GM19328 (cell line): ENCODE measurements around the gene WDPCP.
"Not testable (repeated sequence)": the region's sequence is repeated elsewhere in the genome, so short reads cannot be mapped to it uniquely, and the experiment has no call there.

Experiments used
- ATAC-seq: cut with Tn5 transposase; IDR thresholded peaks from one replicate; pipeline ENCODE4 v1.9.1; 2021; ENCODE audit warnings: mild to moderate bottlenecking, moderate library complexity; ENCODE audit not compliant: unreplicated experiment

Gene WDPCP, protein sequence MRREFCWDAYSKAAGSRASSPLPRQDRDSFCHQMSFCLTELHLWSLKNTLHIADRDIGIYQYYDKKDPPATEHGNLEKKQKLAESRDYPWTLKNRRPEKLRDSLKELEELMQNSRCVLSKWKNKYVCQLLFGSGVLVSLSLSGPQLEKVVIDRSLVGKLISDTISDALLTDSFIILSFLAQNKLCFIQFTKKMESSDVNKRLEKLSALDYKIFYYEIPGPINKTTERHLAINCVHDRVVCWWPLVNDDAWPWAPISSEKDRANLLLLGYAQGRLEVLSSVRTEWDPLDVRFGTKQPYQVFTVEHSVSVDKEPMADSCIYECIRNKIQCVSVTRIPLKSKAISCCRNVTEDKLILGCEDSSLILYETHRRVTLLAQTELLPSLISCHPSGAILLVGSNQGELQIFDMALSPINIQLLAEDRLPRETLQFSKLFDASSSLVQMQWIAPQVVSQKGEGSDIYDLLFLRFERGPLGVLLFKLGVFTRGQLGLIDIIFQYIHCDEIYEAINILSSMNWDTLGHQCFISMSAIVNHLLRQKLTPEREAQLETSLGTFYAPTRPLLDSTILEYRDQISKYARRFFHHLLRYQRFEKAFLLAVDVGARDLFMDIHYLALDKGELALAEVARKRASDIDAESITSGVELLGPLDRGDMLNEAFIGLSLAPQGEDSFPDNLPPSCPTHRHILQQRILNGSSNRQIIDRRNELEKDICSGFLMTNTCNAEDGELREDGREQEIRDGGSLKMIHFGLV

DNA sequence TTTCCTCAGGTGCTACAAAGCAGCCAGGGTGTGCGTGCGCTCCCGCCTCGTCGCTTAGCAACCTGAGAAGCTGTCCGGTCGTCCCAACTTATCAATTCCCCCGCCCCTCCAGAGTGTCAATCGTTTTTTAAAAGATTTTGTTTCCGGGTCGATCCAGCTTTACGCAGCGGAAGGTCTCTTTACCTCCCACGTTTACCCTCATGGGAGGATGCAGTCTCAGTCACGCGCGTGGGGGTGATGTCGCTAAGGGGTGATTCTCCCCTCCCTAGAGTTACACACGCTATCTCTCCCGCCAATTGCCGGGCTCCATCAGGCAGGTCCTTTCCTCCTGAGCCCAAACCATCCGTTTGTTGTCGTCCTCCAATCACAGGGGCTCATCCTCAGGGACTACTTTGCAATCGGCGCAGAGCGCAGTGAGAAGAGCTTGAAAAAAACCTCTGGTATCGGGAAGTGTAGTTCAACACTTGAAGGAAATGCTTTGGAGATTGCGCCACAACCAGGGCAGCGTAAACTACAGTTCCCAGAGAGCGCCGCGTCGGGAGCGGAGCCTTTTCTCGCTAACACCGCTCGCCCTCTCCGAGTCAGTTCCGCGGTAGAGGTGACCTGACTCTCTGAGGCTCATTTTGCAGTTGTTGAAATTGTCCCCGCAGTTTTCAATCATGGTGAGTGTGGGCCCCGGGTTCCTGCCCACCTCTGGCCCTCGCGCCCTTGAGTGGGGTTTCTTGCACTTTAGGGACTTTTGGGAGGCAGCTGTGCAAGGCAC, at the start of gene WDPCP, which contains the start of gene MDH1:
WDPCP (minus strand) TSS at position 93 of the 763 bp plus-strand sequence. CDS start 206 bp downstream, outside the sequence.
MDH1 (plus strand) TSS at position 579 of the 763 bp plus-strand sequence; CDS start at position 660, 81 bp downstream.
- peak; percentile 77 for ATAC-seq

DNA sequence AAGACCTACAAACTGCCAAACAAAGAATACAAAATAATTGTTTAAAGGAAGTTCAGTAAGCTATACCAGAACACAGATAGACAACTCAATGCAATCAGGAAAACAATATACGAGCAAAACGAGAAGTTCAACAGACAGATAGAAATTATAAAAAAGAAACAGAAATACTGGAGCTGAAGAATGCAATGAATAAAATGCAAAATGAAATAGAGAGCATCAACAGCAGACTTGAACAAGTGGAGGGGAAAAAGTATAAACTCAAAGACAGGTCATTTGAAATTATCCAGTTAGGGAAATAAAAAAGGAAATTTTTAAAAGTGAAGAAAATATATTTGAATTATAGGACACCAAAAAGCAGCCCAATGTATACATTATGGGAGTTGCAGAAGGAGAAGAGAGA, 44.1 kb upstream of the WDPCP start:
- no peak for ATAC-seq

DNA sequence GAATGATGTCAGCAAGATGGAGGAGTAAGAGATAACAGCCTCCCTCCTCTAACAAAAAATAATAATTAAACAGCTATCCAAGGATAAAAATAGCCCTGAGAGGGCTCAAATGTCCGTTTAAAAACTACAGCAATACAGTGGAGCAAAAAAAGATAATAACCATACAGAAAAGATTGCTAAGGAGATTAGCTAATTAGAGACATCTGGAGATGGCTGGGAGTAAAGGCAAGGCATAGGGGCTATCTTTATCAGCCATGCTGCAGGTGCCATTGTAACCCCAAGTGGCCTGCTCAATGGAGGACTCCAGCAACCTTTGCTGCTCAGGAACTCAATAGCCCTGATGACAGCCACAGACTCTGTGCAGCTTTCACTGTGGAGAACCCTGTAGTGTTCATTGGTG, 43.2 kb upstream of the WDPCP start:
- no peak for ATAC-seq

DNA sequence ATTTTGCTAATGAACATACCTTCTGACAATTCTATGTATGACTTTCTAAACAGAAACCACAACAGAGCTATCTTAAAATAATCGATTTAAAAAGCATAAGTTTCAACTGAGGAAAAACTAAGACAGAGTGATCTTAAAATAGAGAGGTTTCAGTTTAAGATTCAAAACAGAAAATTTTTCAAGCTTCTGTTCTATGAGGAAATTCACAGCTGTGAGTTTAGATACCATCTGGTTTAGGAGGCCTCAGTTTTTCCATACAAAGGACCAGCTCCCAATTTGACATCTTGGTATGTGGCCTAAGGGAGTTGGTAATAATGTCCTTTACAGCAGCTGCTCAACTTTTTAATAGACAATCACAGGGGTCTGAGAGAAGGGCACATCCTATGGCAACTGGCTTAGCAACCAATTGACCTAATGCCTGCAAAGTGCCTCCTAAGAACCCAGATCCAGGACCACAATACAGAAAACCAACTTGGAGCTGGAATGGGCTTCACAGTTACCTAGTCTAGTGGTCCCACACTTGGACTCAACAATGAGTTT, 40.2 kb upstream of the WDPCP start:
- no peak for ATAC-seq

DNA sequence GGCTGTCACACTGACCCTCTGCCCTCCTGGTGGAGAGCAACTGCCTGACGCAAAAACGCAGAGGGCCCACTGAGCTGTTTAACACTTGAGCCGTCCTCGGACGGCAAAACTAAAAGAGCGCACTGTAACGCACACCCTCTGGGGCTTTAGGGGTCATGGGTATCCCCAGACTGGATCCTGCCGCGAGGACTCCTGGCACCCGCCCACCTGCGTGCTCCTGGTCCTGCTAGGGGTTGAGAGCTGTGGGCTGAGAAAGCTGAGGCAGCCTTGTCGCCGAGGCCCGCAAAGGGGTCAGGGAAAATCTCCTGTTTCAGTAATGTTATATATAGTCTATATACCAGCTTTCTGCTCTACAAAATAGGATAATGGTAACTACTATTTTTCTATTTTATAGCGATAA, 39.6 kb upstream of the WDPCP start:
- no peak for ATAC-seq

DNA sequence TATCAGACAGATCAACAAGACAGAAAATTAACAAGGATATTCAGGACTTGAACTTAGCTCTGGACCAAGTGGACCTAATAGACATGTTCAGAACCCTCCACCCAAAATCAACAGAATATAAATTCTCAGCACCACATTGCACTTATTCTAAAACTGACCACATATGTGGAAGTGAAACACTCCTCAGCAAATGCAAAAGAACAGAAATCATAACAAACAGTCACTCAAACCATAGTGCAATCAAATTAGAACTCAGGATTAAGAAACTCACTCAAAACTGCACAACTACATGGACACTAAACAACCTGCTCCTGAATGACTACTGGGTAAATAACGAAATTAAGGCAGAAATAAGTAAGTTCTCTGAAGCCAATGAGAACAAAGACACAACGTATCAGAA, 35.5 kb upstream of the WDPCP start:
- not testable (repeated sequence) for ATAC-seq

DNA sequence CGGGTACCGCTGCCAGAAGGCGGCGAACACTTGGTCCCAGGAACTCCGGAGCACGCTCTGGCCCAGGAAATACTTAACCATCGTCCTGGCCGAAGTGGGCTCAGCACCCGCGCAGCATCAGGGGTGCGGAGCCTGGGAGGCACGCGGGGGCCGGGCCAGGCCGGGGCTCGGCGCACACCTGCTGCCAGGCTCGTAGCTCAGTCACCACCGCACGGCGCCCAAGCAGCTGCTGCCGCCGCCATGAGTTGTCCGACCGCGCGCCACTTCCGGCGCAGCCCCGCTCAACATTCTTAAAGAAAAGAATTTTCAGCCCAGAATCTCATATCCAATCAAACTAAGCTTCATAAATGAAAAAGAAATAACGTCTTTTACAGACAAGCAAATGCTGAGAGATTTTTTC, 34.5 kb upstream of the WDPCP start:
- no peak for ATAC-seq

DNA sequence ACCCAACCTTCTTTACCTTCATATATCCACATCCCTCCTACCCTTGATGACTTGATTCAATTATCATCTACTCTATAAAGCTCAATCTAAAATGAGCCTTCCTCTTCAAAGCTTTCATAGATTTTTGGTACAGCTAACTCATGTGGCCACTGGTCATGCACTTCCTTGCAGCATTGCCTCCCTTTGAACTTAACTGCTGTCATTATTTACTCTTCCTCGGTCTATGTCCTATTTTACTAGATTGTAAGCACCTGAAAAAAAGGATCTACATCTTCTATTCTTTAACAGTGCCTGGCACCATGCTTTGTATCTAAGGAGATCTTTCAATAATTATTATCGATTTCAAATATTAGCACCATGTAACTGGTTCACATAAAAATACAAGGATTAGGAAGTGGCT, 31.1 kb upstream of the WDPCP start:
- ATAC-seq, result no peak

DNA sequence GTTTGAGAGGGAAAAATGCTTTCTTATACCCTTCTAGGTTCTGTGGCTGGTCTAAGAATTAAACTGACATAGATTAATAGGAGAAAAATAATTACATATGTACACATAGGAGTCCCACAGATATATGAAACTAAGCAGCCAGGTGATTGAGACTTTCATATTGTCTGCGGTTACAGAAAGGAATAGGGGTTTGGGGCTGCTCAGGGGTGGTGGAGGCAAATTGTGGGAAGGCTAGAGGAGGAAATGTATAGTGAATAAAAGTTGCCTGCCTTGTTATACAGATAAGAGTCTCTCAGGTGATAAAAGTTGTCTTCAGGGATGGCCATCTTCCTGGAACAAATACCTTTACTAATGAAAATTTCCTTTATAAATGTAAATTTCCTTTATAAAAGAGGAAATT, 29.1 kb upstream of the WDPCP start:
- no peak for ATAC-seq

DNA sequence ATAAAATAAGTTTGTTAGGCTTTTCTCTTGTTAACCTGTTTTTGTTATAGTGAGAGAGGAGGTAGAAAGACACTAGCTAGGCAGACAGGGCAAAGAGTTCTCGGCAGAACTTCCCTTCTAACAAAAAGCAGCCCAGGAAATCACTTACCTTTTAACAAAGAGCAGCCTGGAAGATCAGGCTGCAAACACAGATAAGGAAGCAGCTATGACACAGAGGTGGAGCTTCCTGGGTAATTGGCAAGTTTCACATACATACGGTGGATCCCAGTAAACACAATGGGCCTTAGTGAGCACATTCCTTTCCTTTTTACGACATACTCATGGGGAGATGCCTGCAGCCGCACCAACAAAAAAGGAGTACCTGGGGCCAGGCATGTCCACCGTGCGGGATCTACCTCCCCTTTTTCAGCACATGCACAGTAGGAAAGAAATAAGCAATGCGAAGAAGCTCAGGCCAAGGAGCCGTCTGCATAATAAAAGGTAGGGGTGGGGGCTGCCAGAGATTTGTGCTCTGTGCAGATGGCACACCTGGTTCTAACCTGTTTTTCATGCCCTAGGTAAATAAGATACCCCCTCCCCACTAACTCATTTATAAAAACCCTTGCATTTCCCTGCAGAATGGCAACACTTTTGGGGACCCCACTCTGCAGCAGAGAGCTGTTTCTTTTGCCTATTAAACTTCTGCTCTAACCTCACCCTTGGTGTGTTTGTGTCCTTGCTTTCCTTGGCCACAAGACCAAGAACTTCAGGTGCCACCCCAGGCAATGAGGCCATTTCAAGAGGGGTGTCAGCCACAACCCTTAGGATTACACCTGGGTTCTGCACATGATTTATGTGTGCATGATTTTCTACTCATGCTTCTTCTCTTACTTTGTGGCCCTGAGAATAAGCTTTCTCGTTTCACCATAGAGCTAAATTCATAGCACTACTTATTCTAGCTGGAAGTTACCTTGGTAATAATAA, 27.0 kb upstream of the WDPCP start:
- ATAC-seq, result no peak

DNA sequence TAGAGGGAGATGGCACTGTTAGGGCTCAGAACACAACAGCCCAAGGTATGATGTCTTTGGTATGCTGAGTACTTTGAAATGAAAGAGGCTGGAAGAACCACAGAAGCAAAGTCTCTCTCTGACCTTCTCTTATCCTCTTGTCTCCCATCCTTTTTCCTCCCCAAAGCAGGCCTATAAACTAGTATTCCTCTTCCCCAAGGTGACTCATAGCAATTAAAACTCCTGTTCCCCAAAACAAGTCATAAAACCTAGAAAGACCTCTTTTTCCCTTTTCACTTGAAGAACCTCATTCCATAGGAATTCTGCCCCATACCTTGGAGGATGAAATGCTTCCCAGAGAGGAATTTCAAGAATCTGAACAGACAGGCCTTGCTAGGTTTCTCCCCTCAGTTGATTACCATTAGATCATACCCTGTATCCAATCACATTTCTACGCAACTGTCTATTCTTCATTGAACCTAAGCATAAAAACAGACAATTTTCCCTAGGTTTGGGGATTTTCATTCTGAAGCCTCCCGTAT, 26.2 kb upstream of the WDPCP start:
- no peak for ATAC-seq

DNA sequence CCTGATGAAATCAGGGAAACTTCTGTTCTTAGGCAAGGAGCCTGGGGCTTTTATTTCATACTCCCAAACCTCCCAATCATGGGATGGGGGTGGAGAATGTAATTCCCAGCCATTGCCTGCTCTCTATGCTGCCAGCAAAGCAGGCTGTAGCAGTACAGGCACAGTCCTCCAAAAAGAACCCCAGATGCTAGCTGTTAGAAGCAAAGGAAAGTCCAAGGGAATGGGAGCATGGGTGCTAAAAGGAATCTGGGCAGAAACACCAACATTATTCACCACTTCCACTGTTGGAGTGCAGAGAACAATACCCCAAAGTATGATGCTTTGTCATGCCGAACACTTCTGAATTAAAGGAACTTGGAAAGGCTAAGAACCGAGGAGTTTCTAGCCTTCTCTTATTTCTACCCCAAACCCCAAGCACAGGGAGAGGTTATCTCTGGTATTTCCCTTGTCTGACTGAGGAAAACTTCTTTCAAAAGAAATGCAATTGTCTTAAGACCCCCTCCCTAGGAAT, 25.2 kb upstream of the WDPCP start:
- no peak for ATAC-seq

DNA sequence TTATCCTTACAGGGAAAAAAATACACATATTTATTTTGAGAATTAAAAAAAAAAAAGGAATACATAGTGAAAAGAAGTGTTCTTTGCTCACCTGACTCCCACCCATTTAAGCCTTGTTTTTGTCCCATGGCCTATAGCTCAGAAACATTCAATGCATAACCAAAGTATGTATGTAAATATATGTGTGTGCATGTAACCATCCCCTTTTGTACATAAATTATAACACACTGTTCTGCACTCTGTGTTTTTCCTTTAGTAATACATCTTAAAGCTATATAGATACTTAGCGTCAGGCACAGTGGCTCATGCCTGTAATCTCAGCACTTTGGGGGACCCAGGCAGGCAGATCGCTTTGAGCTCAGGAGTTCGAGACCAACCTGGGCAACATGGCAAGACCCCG, 22.2 kb upstream of the WDPCP start:
- no peak for ATAC-seq

DNA sequence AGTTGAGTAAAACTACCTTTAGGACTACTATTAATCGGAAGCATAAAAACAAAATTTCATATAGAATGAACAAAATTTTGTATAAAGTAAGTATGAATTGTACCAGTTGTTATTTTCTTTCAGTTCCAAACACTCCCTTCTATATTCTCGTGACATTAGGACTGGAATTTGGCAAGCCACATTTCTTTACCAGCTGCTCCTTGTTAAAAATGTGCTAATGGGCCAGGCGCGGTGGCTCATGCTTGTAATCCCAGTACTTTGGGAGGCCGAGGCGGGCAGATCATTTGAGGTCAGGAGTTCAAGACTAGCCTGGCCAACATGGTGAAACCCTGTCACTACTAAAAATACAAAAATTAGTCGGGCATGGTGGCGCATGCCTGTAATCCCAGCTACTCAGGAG, 20.6 kb upstream of the WDPCP start:
- not testable (repeated sequence) for ATAC-seq

DNA sequence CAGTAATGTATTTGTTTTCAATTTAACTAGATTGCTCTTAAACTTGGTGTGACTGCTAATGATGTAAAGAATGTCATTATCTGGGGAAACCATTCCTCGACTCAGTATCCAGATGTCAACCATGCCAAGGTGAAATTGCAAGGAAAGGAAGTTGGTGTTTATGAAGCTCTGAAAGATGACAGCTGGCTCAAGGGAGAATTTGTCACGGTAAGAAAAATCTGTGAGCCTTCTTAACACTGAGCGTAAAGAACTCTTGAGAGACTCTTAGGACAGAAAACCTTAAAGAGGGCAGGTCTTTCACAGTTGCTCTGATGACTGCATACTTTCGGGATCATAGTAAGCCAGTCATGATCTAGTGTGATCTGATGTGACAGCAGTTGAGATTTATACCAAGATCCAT, 16.4 kb upstream of the WDPCP start:
- no peak for ATAC-seq

DNA sequence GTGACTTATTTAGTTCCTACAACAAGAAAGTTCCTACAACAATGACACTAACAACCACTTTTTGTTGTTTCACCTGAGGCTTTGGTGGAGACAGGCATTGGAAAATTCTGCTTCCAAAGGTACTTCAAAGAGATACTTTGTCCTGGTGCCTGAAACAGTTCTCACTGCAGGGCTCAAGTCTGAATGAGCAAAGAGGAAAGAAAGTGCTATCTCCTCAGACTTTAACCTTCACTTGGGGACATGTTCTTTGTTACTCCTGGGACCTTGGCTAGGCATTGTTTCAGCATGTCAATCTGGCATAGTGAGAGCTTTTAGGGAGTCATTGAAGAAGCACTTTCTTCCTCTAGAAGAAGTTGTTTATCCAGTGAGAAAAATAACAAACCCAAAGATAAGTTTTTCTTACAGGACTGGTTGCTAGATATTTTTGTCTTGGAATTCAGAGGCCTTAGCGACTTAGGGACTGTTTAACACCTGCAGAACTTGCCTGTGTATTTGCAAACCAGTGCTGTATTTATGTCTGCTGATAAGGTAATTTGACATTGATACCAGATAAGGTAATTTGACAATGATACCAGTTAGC, 12.7 kb upstream of the WDPCP start:
- ATAC-seq, result no peak

DNA sequence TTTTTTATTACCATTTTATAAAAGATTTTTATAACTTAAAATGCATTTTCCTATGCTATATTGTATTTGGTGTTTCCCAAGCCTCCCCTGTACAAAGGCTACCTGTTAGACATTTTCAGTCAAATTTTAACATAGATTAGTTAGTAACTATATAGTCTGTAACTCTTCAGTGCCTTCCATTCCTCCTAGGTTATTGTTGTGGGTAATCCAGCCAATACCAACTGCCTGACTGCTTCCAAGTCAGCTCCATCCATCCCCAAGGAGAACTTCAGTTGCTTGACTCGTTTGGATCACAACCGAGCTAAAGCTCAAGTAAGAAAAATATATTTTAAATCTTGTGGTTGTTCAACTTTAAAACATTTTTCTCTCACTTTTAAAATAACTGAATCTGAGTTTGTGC, 10.7 kb upstream of the WDPCP start:
- no peak for ATAC-seq

DNA sequence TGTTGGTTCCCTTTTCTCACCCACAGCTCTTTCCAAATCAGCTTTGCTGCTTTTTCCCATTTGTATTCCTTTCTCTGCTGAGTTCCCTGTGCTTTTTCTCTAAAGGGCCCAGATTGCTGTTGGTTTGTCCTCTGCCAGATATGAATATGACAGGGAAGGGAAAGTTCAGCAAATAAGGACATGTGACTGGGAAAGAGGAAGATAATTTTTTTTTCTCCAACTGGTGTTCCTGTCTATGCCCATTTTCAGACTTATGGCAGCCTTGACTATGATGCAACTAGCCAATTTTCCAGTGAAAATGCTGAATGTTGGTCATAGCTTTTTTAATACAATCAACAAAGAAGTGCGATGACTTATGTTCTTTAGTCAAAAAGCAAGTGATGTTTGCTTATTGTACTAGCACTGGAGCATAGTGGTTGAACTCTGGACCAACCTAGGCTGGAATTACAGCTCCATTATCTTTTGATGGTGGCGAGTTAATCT, 8.2 kb upstream of the WDPCP start:
- no peak for ATAC-seq

DNA sequence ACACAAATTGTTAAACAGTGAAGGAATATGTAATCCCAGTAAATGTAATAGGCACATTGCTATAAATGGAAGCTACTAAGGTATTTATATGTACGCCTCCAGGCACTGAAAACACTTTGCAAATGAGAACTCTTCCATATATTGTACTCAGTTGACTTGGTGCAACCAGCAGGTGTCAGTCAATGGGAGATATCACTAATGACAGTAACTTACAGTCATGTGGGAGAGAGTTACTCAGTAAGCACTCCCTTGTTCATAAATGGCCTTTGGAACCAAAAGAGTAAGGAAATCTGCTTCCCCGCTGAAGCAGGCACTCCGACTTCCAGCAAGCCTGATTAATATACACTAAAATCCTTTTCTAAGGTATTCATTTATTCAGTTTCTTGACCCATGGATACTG, 6.4 kb upstream of the WDPCP start:
- no peak for ATAC-seq
